GM12874 (cell line): ENCODE data around the gene ENDOV.

ENCODE experiments used
- TF ChIP-seq, protein P1 (sequence below): IDR thresholded peaks from 2 replicates; pipeline ENCODE4 v1.5.1; 2011; ENCODE audit warnings: low read depth, mild to moderate bottlenecking, control low read depth, low read length, moderate library complexity; ENCODE audit not compliant: insufficient read depth

Gene ENDOV

DNA sequence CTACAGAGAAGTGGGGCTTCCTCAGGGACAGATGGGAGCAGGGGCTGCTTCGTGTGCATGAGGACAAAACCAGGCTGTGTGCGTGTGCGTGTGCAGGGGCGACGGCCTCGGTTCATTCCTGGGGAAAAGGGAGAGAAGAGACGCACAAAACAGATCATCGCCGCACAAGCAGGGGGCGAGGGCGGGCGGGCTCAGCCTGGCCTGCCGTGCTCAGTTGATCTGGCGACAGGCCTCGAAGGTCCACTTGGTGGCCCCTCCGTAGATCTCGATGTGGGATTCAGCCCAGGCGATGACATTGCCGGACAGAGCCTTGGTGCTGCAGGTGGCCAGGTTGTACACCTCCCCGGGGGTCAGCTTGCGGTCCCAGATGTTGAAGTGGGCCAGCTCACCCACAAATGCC, 55.6 kb downstream of the ENDOV start:
- TF ChIP-seq, protein P1, sequence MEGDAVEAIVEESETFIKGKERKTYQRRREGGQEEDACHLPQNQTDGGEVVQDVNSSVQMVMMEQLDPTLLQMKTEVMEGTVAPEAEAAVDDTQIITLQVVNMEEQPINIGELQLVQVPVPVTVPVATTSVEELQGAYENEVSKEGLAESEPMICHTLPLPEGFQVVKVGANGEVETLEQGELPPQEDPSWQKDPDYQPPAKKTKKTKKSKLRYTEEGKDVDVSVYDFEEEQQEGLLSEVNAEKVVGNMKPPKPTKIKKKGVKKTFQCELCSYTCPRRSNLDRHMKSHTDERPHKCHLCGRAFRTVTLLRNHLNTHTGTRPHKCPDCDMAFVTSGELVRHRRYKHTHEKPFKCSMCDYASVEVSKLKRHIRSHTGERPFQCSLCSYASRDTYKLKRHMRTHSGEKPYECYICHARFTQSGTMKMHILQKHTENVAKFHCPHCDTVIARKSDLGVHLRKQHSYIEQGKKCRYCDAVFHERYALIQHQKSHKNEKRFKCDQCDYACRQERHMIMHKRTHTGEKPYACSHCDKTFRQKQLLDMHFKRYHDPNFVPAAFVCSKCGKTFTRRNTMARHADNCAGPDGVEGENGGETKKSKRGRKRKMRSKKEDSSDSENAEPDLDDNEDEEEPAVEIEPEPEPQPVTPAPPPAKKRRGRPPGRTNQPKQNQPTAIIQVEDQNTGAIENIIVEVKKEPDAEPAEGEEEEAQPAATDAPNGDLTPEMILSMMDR, result no peak

DNA sequence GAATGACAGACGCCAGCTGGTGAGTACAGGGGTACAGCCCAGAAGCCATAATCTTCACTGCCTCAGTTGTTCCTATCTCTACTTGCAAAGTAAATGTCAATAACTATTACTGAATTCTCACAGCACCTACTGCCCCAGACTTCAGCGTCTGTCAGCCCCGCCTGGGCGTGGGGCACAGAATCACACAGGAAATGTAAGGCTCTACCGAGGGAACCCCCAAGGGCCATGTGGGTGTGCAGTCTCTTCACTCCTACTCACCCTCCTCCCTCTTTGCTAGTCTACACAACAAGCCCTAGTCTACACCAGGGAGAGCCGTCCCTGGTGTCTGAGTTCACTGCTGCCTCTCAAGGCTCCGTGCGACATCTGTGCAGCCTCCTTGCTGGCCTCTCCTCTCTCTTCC, 57.0 kb downstream of the ENDOV start:
- TF ChIP-seq, protein P1, result no peak

DNA sequence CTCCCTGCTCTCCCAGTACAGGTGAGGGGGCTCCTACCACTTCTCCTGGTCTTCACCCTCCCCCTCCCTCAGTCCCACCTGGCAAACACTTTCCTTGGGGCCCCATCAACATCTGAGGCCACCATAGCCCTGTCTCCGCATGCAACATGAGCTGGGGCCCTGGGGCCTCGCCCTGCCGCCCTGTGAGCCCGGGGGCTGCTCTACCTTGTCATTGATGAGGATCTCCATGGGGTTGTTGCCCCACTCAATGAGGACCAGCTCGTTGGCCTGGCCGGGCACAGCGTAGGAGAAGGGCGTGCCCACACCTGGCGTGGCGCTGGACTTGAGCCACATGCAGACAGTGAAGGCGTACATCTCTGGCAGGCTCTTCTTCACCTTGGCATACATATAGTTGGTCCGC, 58.0 kb downstream of the ENDOV start:
- TF ChIP-seq, protein P1, result no peak

DNA sequence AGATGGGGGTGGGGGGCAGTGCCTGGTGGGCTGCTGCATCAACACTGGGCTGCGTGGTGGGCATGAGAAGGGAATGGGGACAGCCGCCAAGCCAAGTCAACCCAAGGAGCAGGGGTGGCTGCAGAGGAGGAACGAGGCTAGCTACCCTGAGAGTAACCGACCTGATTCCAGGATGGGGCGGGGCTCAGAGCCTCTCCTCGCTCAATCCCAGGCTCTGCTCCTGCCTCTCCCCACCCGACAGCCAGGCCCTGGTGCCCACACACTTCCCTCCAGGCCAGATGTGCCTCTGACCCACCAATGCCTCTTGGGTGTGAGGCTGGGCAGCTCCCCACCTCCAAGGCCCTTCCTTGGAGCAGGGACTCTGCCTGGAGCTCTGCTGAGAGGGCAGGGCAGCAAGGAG, 58.7 kb downstream of the ENDOV start:
- TF ChIP-seq, protein P1, result no peak

DNA sequence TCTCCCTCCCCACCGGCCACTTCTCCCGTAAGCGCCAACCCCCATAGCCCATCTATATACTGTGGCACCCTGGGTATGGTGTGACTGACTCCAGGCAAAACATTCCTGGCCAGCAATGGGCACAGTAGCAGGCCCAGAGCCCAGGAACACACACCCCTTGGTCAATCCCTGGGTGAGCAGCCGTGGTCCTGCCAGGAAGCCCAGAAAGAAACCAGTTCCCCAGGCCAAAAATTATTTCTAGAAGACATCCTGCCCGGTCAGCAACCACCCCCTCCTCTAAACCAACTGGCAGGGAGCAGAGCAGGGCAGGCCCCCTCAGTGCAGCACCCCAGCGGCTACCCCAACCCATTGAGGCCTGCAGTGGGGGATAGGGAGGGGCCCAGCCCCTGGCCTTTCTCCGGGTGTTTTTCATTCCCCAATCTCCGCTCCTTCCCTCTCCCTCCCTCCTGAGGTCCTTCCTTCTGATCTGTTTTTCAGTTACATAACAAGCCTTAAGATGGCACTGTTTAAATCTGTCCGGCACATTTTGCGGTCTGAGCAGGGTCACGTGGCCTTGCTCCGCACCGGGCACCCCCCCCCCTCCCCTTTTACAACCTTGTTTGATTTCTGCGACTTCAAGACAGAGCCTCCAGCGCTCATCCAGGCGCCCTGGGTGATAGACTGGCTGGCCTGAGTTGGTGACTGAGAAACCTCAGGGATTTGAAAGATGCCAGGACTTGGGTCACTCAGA, 59.4 kb downstream of the ENDOV start:
- TF ChIP-seq, protein P1, result 0 out of 2 replicates have a peak, but pooled peaks have one; percentile 5

DNA sequence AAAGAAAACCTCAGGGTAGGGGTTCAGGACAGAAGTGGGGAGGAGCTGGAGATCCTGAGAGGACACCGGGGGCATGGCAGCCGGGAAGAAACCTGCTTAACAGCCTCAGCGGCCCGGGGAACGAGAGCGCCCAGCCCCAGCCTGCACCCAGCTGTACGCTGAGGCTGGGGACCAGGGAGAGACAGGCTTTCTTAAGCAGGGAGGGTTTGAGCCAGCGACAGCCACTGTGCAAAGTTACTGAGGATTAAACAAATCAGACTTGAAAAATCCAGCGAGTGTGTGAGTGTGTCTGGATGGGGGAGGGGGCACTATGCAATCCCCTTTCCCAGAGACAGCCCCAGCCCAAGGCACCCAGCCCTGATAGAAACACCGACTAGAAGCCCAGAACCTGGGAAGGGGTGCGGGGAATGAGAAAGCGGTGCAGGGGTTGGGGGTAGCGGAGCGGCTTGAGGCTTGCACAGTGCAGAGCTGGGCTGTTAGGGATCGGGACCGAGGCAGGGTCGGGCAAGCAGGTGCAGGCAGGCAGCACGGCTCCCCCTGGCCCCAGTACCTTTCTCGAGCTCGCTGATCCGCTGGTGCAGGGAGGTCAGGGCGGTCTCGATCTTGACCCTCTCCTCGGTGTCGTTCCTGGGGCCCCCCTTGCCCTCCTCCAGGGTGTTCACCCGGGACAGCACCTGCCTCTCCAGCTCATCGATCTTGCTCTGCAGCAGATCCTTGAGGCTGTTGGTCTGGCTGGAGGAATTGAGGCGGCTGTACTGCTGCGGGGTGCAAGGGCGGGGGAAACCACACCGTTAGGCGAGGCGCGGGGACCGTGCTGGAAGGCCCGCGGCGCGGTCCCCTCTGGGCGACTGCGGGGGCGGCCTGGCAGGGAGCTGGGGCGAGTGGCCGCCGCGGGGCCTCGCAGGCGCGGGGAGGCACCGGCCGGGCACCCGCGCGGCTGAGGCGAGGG, 60.3 kb downstream of the ENDOV start:
- TF ChIP-seq, protein P1, result no peak
